Cerebellar cortex (tissue), 1 donor: Measurements from ENCODE around the gene FSTL4.
"Not testable (repeated sequence)": the region's sequence is repeated elsewhere in the genome, so short reads cannot be mapped to it uniquely, and the experiment has no call there.

ENCODE experiments used
- DNase-seq: peaks from one replicate; pipeline ENCODE4 v3.0.0-alpha.2; 2015; ENCODE audit warnings: low spot score

The FSTL4 gene

DNA sequence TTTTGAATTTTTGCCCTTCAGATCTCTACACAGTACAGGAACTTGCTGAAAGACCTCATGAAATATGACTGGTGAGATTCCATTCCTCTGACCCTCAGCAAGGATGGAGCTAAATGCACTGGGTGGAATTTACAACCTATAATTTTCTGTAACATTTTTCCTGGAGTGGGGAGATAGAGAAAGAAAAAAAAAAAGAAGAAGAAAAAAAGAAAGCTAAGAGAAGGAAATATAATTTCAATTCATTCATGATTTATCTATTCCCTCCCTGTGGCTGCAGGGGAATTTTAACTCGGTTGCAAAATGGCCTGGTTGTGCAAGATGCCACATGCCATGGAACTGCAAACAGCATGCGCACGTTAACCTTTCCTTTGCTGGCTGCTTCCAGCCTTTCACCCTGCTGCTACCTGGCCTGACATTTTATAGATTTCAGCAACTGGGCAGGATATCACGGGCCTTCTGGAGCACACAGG is 155.4 kb downstream of the FSTL4 start:
- DNase-seq: no peak

DNA sequence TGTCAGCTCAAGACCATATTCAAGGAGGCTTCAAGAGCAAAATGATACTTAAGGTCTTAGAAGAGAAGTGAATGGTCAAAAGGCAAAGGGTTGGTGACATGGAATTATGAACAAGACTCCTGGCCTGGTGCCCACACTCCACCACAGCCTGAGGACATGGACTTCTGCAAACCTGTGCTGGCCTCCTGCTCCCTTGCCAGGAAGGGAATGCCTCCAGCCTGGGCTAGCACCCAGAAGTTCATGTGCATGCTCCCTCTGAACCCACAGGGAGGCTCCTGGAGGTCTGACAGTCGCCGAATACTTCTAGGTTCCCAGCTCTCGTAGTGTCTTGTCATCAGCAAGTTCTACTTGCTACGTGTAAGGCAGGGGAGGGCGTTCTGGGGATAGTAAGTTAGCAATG is 156.7 kb downstream of the FSTL4 start:
- no peak for DNase-seq

DNA sequence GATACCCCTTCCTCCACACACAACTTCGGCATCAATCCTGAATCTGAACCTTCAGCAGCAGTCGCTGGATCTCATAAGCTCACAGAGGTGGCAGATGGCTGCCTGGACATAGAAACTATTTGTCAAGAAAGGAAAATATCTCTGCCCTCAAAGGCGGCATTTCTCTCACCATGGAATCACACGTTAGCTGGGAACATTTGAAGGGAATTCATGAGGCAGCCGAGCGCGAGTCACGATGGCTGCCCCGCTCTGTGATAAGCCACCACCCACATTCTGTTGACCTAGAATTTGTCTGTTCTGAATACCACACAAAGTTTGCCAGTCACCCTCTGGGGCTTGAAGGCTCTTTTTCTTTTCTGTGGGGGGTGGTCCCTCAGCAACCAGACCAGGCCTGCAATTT is 157.9 kb downstream of the FSTL4 start:
- DNase-seq: no peak

DNA sequence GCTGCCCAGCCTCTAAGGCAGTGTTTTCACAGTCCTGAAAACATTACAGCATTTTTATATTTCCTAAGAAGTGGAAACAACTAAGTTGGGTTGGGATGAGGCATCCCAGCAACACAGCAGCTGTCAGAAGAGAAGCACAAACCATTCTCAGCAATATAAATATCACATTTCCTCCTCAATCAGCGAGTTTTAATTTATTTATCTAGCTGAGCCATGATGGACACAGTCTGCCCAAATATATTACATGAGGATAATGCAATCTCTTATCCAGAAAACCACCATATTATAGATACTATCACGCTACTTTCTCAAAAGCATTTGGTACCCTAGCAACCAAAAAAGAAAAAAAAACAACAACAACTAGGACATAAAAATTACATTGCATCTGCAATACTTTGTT is 158.5 kb downstream of the FSTL4 start:
- no peak for DNase-seq

DNA sequence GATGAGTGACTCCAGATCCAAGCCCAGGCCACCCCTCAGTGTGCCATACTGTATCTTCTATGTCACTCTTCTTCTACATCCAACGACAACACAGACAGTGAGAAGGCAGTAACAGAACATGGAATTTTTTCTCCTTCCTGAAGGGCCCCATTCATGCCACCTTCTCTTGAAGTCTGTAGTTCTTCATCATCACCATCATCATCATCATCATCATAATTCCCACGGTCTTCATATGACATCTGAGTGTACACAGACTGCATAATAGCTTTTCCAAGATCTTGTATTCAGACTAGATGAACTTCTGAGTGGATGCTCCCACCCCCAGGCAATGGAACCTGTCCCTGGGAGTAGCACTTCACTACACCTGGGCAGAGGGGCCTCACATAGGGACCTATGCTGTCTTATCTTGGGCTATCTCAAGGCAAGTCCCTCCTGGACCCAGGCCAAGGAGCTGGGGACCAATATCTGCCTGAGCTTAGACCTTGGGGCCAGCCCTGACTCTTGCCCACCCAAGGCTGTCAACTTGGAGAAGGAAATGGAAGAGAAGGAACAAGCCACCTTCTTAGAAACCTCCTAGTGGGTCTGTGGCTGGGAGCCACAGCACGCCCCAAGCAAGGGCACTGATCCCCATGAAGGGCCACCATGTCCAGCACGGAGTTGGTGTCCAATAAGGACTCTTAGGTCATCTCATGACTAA is 159.1 kb downstream of the FSTL4 start:
- no peak for DNase-seq

DNA sequence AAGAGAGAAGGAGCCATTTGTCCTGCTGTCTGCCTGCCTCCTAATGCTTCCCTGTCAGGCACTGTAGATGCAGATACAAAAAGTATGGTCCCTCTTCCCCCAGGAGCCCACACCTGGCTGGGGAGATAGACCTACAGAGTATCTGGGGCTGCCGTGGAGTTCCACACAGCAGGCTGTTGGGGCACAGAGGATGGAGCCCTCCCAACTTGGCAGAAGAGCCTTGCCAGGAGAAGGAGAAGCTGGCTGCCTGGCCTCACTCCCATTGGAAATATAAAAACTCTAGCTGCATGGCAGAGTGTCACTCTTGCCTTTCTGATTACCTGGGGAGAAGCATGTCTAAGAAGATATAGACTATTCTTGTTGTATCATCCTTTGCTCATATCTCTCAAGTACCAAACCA is 160.4 kb downstream of the FSTL4 start:
- peak; percentile 15 for DNase-seq

DNA sequence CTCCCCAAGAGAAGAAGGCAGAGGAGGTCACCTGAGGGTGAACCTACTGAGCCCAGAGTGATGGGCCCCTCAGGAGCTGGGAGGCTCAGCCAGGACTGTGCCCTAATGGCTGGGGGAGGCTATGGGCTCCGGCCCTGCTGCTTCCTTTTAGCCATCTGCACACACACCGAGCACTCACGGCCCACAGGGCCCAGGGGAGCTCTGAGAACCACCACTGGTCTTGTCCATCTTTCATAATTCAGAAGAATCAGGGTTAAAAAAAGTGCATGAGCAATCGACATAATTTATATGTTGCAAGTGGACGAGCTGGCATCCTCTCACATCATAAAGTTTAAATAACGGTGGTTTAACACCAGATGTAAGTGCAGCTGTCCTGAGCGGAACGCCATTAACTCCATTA is 162.1 kb downstream of the FSTL4 start:
- DNase-seq: no peak

DNA sequence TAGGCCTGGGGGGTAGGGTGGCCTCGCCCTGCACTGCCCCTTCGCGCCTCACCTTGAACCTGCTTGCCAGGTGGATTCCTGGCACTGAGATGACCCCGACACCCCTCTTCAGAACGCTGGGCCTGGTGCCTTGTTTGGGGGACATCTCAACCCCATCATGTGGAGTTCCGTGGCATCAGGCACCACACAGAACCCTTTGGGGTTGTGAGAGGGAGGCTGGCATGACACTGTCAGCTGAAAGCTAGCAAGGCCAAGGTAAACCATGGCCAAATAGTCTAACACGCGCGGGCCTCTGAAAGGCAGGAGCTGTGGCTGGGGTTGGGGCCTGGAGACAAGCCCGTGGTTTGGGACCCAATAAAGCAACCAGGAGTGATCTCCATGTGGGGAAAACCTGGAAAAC is 163.2 kb downstream of the FSTL4 start:
- no peak for DNase-seq

DNA sequence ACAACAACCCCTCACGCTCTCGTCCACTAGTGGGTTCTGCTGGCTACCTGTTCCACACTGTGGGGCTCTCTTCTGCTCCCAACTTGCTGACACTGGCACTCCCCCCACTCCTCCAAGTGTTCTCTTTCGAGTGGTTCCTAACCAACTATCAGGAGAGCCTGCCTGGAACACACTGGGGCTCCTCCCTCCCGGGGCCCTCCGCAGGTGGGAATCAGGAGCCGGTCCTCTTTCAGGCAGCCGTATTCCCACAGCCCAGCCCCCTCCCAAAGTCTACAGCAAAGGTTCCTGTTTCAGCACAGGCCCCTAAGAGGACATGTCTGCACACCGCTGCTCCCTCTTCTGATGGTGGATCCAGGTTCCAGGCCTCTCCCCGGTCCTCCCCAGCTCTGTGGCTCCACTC is 165.9 kb downstream of the FSTL4 start:
- DNase-seq: no peak

DNA sequence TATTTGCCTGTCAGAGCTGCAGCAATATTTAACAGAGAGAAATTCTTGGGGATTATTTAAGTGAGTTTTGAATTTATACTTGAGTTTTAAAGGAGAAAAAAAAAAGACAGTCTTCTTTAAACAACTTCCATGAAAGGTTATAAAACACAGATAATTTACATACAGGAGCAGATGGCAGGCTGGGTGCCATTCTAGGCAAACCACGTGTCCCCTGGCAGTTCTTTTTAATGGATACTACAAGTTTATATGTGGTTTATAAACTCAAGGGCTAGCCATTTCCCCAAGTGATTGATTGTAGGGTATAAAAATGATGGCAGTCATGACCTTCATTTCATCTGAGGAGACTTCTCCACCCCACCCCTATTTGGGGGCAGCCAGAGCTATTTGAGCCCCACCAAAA is 166.6 kb downstream of the FSTL4 start:
- DNase-seq: no peak

DNA sequence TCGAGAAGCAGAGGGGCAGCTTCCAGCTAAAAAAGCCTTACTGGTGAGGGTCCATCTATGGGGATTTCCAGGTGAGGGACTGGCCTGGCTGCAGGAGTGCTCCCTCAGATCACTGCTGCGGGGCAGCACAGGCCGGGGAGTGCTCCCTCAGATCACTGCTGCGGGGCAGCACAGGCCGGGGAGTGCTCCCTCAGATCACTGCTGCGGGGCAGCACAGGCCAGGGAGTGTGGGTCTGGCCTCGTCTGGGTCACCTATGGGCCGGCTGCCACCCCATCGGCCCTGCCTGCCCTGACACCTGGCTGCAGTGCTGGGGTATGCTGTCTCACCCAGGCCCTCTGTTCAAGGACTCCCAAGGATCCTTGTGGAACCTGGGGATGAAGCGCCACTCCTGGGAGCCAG is 167.1 kb downstream of the FSTL4 start:
- not testable (repeated sequence) for DNase-seq

DNA sequence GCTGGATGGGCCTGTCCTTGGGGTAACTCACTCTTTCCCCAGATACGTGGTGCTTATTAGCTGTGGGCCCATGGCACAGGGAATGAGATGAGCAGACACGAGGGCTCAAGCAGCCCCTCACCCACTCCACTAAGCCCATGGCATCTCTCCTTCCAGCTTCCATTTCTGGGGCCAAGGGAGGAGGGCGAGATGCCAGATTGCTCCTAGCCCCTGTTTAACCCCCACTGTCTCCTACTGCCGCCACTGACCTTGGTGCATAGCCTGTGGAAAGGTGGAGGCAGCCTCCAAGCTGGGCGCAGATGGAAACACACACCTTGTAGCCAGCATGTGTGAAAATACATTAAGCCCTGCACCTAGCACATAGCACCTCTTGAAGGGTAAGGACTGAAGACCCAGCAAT is 167.6 kb downstream of the FSTL4 start:
- DNase-seq: no peak

DNA sequence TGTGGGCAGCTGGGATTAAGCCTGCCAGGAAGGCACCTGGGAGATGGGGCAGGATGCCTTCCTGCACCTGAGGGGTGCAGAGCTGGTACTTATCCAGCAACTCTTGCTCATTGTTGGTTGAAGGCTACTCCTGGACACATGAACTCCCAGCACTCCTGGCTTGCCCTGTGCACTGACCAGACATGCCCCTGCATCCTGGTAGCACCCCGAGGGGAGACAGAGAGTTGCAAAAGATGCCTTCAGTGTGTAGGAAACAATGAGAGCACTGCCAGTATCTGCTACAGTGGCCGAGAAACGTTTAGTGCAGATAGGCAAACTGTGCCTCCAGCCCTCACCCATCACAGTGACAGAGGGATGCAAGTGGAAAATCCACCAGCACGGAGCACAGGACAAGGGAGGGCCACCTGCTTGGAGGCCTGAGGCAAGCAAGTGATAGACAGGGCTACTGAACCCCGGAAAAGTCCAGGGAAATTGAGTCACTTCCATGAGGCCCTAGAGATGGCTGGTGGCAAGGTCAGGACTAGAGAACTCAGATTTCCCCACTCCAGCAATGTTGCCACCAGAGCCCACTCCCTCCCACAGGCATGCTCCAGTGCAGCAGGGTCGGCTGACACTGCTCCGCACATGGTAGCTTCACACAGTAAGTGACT is 171.1 kb downstream of the FSTL4 start:
- no peak for DNase-seq

DNA sequence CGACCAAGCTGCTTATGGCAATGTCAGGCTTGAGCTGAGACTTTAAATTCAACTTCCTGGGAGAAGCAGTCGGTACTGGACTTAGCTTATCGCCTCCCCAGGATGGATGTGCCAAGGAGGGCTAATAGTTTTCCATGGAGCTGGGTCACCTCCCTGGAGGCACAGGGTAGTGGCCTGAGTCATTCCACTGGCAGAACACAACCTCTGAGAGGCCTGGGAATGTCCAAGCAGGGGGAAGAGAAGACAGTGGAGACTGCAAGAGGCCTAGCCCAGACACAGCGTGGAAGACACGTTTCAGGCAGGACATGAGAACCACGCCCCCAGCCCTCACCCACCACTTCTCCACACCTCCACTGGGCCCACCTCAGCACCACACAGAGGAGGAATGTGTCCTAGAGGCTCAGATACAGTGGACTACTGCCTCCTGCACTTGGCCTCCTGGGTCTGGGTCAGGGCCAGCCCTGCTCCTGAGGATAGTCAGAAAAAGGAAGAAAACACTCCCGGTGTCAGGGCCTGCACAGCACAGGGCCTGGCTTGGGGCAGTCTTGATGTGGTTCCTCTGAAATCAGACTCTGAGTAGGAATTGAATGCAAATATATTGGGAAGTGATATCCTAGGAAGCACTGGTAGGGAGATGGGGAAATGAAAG is 171.8 kb downstream of the FSTL4 start:
- no peak for DNase-seq

DNA sequence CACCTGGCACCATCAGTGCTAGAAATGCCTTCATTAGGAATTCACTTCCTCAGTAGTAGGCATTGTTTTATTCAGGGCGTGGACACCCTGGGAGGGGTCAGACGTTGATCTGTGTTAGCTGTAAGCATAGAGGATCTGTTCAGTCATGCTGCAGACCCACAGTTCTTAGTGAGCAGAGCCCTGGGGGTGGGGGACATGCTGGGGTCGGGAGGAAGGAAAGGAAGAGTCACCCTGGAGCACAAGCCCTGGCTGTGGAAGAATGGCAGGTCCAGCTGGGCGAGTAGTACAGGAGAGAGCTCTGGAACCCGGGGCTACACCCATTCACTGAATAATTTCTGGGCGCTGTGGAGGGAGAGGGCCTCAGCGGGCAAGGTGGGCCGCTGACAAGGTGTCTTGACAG is 172.5 kb downstream of the FSTL4 start:
- DNase-seq: no peak

DNA sequence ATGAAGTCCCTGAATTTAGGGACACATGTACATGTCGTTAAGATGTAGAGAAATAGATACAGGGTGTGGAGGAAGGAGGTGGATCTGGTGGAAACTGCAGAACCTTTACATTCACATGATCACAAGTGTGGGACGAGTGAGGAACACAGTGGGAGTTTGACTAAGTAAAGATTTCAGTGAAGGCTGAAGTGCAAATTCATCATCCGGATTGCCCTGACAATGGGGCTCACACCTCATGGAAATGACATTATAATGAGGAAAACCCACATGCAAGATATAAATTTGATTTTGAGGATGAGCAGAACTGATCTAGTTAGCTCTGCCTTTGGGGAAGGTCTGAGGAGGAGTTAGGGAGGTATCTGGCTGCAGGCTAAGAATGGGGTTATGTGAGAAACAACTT is 173.9 kb downstream of the FSTL4 start:
- DNase-seq: no peak

DNA sequence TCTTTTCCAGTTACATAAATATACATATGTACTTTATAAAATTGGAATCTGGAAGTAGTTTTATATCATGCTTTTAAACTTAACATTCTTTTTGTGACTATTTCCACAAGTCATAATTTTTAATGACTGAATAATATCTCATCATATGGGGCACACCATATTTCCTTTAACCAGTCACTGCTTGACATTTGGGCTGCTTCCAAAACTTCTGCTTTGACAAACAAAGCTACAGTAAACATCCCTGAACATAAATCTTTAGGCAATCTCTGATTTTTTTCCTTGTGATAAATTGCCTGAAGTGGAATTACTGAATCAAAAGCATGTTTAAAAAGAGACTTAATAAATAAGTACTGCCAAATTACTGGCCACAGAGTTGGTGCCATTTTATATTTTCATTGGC is 178.0 kb downstream of the FSTL4 start:
- no peak for DNase-seq

DNA sequence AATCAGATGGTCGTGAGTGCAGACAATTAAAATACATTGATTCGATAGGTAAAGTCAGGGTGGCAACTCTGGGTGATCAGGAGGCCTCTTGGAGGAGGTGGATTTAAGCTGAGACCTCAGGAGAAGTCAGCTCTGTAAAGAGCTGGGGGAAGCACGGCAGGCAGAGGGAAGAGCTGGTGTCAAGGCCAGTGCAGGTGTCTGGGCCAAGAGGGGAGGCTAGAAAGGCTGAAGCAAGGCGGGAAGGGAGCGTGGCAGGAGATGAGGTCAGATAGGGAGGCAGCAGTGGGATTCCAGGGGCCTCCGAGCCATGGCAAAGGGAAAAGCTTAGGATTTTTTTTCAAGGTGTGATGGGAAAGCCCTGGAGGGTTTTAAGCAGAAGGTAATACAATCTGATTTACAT is 178.7 kb downstream of the FSTL4 start:
- DNase-seq: no peak

DNA sequence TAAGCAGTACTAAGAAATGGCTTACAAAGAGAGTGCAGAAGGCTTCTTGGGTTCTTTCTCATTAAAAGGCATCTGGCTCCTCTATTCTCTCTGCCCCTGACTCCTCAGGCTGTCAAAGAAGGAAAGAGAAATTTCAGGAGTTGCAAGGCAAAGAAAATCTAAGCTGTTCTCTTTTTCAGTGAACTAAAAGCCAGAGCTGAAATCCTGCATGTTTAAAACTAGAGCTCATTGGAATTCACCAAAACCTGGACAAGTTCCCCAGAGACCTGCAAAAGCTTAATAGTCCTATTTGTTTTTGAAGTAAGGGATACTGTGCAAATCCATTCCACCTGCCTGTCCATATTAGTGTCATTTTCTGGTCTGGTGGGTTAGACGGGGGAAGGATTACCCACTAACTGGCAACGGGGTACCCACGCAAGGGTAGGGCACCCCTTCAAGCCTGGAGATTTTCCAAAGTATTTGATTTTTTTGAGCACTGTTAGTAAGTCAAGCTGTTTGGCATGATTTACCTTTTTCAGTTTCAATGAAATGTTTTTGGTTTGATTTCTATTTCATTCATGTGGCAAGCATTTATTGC is 179.3 kb downstream of the FSTL4 start:
- no peak for DNase-seq

DNA sequence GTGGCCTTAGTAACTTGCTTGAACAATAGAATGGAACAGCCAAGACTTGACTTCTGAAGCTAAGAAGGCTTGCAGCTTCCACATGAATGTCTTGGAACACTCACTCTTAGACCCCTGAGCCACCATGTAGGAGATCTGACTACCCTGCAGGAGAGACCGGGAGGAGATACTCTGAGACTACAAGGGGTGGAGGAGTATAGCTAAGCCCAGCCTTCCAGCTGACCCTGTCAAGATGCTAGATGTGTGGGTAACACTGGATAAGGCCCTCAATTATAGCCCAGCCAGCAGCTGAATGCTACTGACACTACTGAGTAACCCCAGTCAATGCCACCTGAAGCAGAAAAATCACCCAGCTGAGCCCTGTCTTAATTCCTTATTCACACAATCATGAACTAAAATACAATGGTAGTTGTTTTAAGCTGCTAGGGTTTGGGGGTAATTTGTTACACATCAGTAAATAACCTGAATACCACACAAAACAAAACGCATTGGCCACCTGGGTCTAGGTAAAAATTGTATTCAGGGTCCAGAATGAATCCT is 180.9 kb downstream of the FSTL4 start:
- DNase-seq: no peak

DNA sequence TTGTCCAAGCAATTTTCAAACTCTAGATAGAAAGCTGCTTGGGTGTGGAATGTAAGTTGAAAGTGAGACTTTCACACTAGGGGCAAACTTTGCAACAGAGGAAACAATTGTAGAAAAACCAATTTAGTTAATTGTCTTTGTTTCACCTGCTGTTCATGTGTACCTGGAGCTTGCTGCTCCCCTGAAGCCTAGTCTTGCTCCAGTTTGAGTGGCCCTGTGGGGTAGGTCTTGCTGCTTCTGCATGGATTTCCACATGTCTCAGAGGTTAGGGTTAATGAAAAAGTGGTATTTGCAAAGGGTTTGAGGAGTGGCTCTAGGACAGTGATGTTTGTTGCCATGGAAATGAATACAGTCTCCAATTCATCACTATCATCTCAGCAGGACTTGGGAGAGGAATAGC is 182.2 kb downstream of the FSTL4 start:
- DNase-seq: no peak

DNA sequence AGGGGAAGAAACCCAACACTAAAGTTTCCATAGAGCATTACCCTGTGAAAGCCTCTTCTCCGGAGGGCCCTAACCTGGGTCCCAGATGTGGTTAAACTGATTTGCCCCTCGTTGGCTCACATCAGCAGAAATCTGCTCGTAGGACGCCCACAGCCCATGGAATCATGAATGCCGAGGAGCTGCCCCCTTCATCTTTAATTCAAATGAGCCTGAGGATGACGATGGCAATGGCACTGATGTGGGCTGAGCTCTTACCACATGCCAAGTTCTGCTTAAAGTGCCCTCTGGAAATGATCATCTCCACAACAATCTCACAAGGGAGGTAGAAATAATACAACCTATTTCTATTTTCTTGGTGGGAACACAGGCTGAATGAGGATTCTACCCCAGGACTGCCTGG is 183.3 kb downstream of the FSTL4 start:
- no peak for DNase-seq
